Suprapubic skin (tissue), 4 donors: Measurements from ENCODE around the gene MCM5. TPM values are rescaled to one million over a fixed set of nuclear protein-coding genes. Genes with fewer than 3 reads are reported as not detected.

Source experiments
- DNase-seq, 2 donors: peaks; one replicate each; pipeline ENCODE4 v3.0.0-alpha.2; 2019; ENCODE audit warnings: low spot score in 2 of 2
- H3K27ac ChIP-seq: fragments of 200-600 bp; sonication (generic); one replicate; pipeline ENCODE4 v1.5.1; 2019
- H3K27me3 ChIP-seq: fragments of 200-600 bp; sonication (generic); one replicate; pipeline ENCODE4 v1.5.1; 2019
- H3K36me3 ChIP-seq: fragments of 200-600 bp; sonication (generic); one replicate; pipeline ENCODE4 v1.5.1; 2019
- H3K4me1 ChIP-seq: fragments of 200-600 bp; sonication (generic); one replicate; pipeline ENCODE4 v1.5.1; 2019
- H3K4me3 ChIP-seq: fragments of 200-600 bp; sonication (generic); one replicate; pipeline ENCODE4 v1.5.1; 2019; ENCODE audit warnings: mild to moderate bottlenecking
- H3K9me3 ChIP-seq: fragments of 200-600 bp; sonication (generic); one replicate; pipeline ENCODE4 v1.5.1; 2019
- EP300 ChIP-seq: sonication (generic); formaldehyde crosslinking; IDR thresholded peaks from one replicate; pipeline ENCODE4 v1.6.1; 2017; ENCODE audit warnings: antibody characterized with exemption
- POLR2A ChIP-seq, 2 donors: fragments of 450-650 bp; IDR thresholded peaks; one replicate each; pipeline ENCODE4 v1.6.1; 2017; ENCODE audit warnings: antibody characterized with exemption in 2 of 2, mild to moderate bottlenecking in 2 of 2, moderate library complexity in 2 of 2
- POLR2AphosphoS5 ChIP-seq, 3 donors: sonication (generic); formaldehyde crosslinking; IDR thresholded peaks; one replicate each; pipeline ENCODE4 v1.6.1; 2017; ENCODE audit warnings: antibody characterized with exemption in 3 of 3
- WGBS: methylation state at CpG from one replicate; pipeline ENCODE4 v1.1.5; 2018; 5-methylcytosine and 5-hydroxymethylcytosine counted together
- total RNA-seq, 4 donors: library from RNA; depleted of rRNA; stranded (reverse); fragments of >200 nt; gene quantifications; one replicate each; pipeline ENCODE4 v1.1.0, GENCODE V29; 2016
- TF ChIP-seq, protein P1 (sequence below), 2 donors: fragments of 200-600 bp in 1 of 2; fragments of 450-650 bp in 1 of 2; sonication (generic) in 1 of 2; IDR thresholded peaks; one replicate each; pipeline ENCODE4 v1.5.1; 2016 to 2019; ENCODE audit warnings: antibody characterized with exemption in 2 of 2, mild to moderate bottlenecking in 1 of 2, moderate library complexity in 1 of 2

MCM5 gene
- total RNA-seq, 4 donors from 2014 or later = 19.7 to 41.3 (median 32.6) TPM

DNA sequence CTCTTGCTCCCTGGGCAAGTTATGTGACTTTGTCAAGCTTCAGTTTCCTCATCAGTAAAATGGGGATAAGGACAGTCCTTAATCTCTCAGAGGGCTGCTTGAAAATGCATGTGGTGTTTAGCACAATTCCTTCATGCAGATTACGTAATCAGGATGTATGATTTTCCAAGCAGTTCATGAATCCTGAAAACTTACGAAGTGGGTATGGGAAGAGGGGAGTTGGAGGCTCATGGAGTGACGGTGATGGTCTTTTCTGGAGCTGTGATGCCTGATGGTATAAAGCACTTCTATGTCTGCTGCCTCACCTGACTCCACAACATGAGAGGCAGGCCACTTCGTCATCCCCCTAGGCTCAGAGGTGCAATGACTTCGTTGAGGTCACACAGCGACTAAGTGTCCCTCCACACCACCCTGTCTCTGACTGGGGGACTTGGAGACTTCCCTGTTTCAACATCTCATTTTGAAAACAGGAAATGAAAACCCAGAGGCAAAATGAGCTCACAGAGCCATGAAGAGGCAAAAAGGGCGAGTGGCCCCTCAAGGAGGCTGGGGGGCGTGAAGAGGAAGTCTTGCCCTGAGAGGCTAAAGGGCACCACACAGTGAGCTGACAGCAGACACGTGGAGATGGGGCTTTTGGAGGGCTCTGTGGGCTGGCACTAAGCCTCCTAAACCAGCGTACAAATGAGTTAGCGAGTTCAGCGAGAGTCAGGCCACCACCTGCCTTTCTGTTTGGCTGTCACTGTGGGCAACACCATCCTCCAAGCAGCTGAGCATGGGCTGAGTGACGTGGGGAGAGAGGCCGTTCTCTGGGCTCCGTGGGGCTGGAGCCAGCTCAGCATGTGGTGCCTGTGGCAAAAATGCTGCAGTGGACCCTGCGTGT is 10.1 kb downstream of the MCM5 start:
- TF ChIP-seq, protein P1, sequence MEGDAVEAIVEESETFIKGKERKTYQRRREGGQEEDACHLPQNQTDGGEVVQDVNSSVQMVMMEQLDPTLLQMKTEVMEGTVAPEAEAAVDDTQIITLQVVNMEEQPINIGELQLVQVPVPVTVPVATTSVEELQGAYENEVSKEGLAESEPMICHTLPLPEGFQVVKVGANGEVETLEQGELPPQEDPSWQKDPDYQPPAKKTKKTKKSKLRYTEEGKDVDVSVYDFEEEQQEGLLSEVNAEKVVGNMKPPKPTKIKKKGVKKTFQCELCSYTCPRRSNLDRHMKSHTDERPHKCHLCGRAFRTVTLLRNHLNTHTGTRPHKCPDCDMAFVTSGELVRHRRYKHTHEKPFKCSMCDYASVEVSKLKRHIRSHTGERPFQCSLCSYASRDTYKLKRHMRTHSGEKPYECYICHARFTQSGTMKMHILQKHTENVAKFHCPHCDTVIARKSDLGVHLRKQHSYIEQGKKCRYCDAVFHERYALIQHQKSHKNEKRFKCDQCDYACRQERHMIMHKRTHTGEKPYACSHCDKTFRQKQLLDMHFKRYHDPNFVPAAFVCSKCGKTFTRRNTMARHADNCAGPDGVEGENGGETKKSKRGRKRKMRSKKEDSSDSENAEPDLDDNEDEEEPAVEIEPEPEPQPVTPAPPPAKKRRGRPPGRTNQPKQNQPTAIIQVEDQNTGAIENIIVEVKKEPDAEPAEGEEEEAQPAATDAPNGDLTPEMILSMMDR (IDR thresholded peaks at IDR 0.05) = no peak
- no peak for TF ChIP-seq POLR2AphosphoS5 (IDR thresholded peaks at IDR 0.05)
- TF ChIP-seq EP300 = no peak
- no peak for TF ChIP-seq POLR2A (IDR thresholded peaks at IDR 0.05)
- H3K36me3 ChIP-seq = peaks cover 97% of the 10 kb centered on the region
- no peak overlapping the region for H3K27ac ChIP-seq

GRCh38 chr22:35410663-35411034 is 10.7 kb downstream of the MCM5 start:
- Histone ChIP-seq H3K4me1 (no peaks in the 10 kb centered on the region), H3K4me3 (no peak overlapping the region), H3K36me3 (peaks cover 98% of the 10 kb centered on the region), H3K27ac (no peak overlapping the region), H3K27me3 (no peaks in the 10 kb centered on the region), H3K9me3 (no peaks in the 10 kb centered on the region)
- 87% methylated on average over 4 of the region's 6 CpGs for WGBS
- DNase-seq = no peak
- no peak for TF ChIP-seq POLR2AphosphoS5 (IDR thresholded peaks at IDR 0.05)
- no peak for TF ChIP-seq POLR2A (IDR thresholded peaks at IDR 0.05)
- no peak for TF ChIP-seq EP300
- TF ChIP-seq, protein P1 (IDR thresholded peaks at IDR 0.05) = no peak

More for the DNA sequence above, 10.1 kb downstream of the MCM5 start:
- H3K9me3 ChIP-seq = no peaks in the 10 kb centered on the region
- DNase-seq = no peak
- 81% methylated on average over 15 of the region's 16 CpGs for WGBS
- H3K4me3 ChIP-seq = no peak overlapping the region
- no peaks in the 10 kb centered on the region for H3K4me1 ChIP-seq
- no peaks in the 10 kb centered on the region for H3K27me3 ChIP-seq

DNA sequence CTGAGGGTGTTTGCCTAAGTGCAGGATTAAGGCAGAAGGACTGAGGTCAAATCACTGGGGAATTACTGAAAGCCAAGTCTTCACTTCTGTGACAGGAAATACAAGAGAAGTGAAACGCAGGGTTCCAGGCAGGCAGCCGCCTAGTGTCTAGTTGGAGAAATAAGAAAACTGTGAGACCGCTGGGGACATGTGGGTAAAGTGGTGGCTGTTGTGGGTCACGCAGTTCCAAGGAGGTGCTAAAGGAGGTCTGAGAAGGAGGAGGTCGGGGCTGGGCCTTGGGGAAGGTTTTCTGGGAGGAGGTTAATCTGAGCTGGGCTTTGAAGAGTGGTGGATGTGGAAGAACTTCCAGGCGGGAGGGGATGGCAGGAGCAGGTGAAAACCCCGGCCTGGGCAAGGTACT is 11.2 kb downstream of the MCM5 start:
- no peak overlapping the region for H3K4me3 ChIP-seq
- DNase-seq = no peak
- no peaks in the 10 kb centered on the region for H3K4me1 ChIP-seq
- H3K27ac ChIP-seq = no peak overlapping the region
- peaks cover 100% of the 10 kb centered on the region for H3K36me3 ChIP-seq
- TF ChIP-seq EP300 (no peak), POLR2A (IDR thresholded peaks at IDR 0.05) (no peak), POLR2AphosphoS5 (IDR thresholded peaks at IDR 0.05) (no peak)
- TF ChIP-seq, protein P1 (IDR thresholded peaks at IDR 0.05) = no peak
- H3K27me3 ChIP-seq = no peaks in the 10 kb centered on the region
- H3K9me3 ChIP-seq = no peaks in the 10 kb centered on the region
- 82% methylated on average over 7 of the region's 7 CpGs for WGBS

DNA sequence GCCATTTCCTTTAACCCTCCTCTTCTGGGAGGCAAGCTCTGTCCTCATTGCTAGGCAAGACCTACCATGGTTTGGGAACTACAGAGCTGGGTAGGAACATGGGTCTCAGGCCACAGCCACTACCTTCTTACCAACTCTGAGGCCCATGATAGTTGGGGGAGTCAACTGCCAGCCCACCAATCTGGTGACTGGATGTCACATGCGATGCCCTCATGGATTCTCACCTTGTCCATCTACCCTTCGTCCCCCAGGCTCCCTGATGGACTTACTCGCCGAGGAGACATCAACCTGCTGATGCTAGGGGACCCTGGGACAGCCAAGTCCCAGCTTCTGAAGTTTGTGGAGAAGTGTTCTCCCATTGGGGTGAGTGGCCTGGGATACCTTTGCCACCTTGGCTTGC is 13.7 kb downstream of the MCM5 start:
- no peak for TF ChIP-seq POLR2A (IDR thresholded peaks at IDR 0.05)
- no peak for TF ChIP-seq POLR2AphosphoS5 (IDR thresholded peaks at IDR 0.05)
- TF ChIP-seq, protein P1 (IDR thresholded peaks at IDR 0.05) = no peak
- no peak for TF ChIP-seq EP300
- DNase-seq = no peak
- no peak overlapping the region for H3K27ac ChIP-seq
- WGBS = no CpG with 5 or more reads among the region's 4 CpGs
- no peak overlapping the region for H3K4me3 ChIP-seq
- H3K36me3 ChIP-seq = peaks cover 98% of the 10 kb centered on the region
- H3K9me3 ChIP-seq = no peaks in the 10 kb centered on the region
- H3K4me1 ChIP-seq = no peaks in the 10 kb centered on the region
- no peaks in the 10 kb centered on the region for H3K27me3 ChIP-seq

DNA sequence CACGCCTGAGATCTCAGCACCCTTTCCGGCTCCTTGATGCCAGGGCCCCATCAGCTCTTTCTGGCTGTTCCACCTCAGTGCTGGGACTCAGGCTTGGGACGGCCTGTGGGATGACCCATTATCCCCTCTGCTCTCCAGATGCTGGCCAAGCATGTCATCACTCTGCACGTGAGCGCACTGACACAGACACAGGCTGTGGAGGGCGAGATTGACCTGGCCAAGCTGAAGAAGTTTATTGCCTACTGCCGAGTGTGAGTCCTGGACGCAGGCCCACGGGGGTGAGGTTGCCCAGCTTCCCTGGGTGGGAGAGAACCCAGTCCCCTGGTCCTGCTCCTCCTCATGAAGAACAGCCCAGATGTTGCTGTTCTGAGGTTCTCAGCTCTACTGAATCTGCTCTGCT is 17.7 kb downstream of the MCM5 start:
- Histone ChIP-seq H3K27ac (no peak overlapping the region), H3K4me3 (no peak overlapping the region), H3K27me3 (no peaks in the 10 kb centered on the region), H3K4me1 (no peaks in the 10 kb centered on the region), H3K36me3 (peaks cover 98% of the 10 kb centered on the region), H3K9me3 (no peaks in the 10 kb centered on the region)
- 96% methylated on average over 9 of the region's 9 CpGs for WGBS
- TF ChIP-seq EP300 (no peak), POLR2A (IDR thresholded peaks at IDR 0.05) (no peak), POLR2AphosphoS5 (IDR thresholded peaks at IDR 0.05) (no peak)
- TF ChIP-seq, protein P1 (IDR thresholded peaks at IDR 0.05) = no peak
- DNase-seq = no peak
